Progenitor cell of endocrine pancreas (in vitro differentiated cells): ENCODE measurements around the gene MTUS2. TPM values are rescaled to one million over a fixed set of nuclear protein-coding genes. Genes with fewer than 3 reads are reported as not detected.
A peak's percentile ranks its signal among the peaks of the same experiment; 100 is the strongest.

Experiments used
- DNase-seq: peaks from one replicate; pipeline ENCODE4 v3.0.0; 2021; ENCODE audit warnings: low spot score; ENCODE audit not compliant: unreplicated experiment
- H3K27ac Mint-ChIP-seq: 2 replicates; pipeline ENCODE4 v1.8.0; 2021; ENCODE audit warnings: mild to moderate bottlenecking, moderate library complexity, mixed read lengths
- H3K27me3 Mint-ChIP-seq: 2 replicates; pipeline ENCODE4 v1.8.0; 2021; ENCODE audit warnings: mixed read lengths
- H3K36me3 Mint-ChIP-seq: 2 replicates; pipeline ENCODE4 v1.8.0; 2022; ENCODE audit warnings: mixed read lengths; ENCODE audit not compliant: insufficient read depth
- H3K4me1 Mint-ChIP-seq: 2 replicates; pipeline ENCODE4 v1.8.0; 2021; ENCODE audit warnings: low read depth, mixed read lengths
- H3K4me3 Mint-ChIP-seq: 2 replicates; pipeline ENCODE4 v1.8.0; 2021; ENCODE audit warnings: low read depth, mild to moderate bottlenecking, moderate library complexity, mixed read lengths
- H3K9me3 Mint-ChIP-seq: 2 replicates; pipeline ENCODE4 v1.8.0; 2021; ENCODE audit warnings: low read depth, mixed read lengths
- total RNA-seq: library from RNA; stranded (reverse); gene quantifications from 2 replicates; pipeline ENCODE4 v1.2.1, GENCODE V29; 2021
- TF ChIP-seq, protein P1 (sequence below): fragments of 200-600 bp; sonication (generic); IDR thresholded peaks from one replicate; pipeline ENCODE4 v1.5.0; 2021; ENCODE audit warnings: antibody characterized with exemption, mild to moderate bottlenecking; ENCODE audit not compliant: unreplicated experiment

The MTUS2 gene
- total RNA-seq, 1 donor from 2014 or later = 9.3 TPM

- Mint-ChIP-seq H3K9me3 (no peaks in the 10 kb centered on the region), H3K4me1 (peaks cover 6% of the 10 kb centered on the region), H3K36me3 (peaks cover 11% of the 10 kb centered on the region), H3K4me3 (no peak overlapping the region), H3K27me3 (no peaks in the 10 kb centered on the region), H3K27ac (peak overlapping the region; percentile 43)
- TF ChIP-seq, protein P1, sequence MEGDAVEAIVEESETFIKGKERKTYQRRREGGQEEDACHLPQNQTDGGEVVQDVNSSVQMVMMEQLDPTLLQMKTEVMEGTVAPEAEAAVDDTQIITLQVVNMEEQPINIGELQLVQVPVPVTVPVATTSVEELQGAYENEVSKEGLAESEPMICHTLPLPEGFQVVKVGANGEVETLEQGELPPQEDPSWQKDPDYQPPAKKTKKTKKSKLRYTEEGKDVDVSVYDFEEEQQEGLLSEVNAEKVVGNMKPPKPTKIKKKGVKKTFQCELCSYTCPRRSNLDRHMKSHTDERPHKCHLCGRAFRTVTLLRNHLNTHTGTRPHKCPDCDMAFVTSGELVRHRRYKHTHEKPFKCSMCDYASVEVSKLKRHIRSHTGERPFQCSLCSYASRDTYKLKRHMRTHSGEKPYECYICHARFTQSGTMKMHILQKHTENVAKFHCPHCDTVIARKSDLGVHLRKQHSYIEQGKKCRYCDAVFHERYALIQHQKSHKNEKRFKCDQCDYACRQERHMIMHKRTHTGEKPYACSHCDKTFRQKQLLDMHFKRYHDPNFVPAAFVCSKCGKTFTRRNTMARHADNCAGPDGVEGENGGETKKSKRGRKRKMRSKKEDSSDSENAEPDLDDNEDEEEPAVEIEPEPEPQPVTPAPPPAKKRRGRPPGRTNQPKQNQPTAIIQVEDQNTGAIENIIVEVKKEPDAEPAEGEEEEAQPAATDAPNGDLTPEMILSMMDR = no peak
- DNase-seq = no peak
Measured at GRCh38 chr13:29537736-29538651, 717.9 kb downstream of the MTUS2 start.

DNA sequence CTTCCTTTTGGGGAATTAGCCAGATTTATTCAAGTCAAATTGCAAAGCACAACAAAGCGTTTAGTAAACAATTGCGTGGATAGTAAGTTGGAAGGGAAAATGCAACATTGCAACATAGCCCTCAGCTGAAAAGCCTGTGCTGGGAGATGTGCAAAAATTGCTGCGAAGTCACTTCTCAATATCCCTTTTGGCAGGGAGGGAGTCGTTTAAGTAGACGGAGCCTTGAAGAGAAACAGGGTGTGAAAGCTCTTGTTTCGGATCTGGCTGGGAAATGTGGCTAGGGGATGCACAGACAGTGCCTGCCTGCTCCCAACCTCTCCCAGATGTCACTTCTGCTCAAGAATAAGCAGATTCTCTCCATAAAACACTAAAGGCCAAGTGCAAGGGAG, 718.5 kb downstream of the MTUS2 start:
- TF ChIP-seq, protein P1 = no peak
- Mint-ChIP-seq H3K4me3 (no peak overlapping the region), H3K27me3 (no peaks in the 10 kb centered on the region), H3K9me3 (no peaks in the 10 kb centered on the region), H3K36me3 (peaks cover 9% of the 10 kb centered on the region), H3K27ac (no peak overlapping the region), H3K4me1 (peaks cover 6% of the 10 kb centered on the region)
- DNase-seq = no peak

DNA sequence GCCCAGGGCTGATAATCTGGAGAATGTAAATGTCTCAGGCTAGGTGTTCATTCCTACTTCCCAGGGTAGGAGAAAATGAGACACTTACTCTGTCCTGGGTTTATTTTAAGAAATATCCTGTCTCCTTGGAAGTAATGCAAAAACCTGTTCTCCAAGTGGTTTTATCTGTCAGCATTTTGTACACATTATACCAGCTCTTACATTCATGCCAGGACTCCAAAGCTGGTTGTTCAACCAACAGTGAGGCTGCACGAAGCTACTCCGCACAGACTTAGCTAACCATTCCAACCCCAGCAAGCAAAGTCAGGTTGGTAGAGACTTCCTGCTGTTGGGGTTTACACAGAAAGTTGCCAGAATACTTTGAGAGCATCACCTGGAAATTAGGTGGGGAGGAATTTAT, 719.7 kb downstream of the MTUS2 start:
- peaks cover 9% of the 10 kb centered on the region for H3K36me3 Mint-ChIP-seq

DNA sequence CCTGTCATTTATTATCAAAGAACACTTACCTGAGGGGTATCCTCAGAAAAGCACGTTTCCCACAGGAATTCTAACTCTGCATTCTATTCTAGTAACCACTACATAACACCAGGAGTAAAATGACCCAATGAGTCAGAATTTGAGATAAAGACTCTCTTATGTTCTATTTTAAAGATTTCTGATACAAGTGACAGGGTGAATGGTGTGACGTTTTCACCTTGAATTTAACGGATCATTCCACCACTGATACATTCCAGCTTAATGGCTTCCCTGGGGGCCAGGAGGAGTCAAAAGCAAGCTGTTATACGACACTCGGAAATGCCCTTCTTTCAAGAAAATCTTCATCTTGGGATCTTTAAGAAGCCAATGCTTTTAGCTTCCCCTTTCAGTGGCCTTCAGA, 720.2 kb downstream of the MTUS2 start:
- H3K27me3 Mint-ChIP-seq = no peaks in the 10 kb centered on the region
- peaks cover 9% of the 10 kb centered on the region for H3K36me3 Mint-ChIP-seq
- no peak overlapping the region for H3K27ac Mint-ChIP-seq
- H3K4me3 Mint-ChIP-seq = no peak overlapping the region
- H3K9me3 Mint-ChIP-seq = no peaks in the 10 kb centered on the region
- TF ChIP-seq, protein P1 = no peak
- no peak for DNase-seq
- peaks cover 6% of the 10 kb centered on the region for H3K4me1 Mint-ChIP-seq

More for the DNA sequence above, 719.7 kb downstream of the MTUS2 start:
- H3K4me3 Mint-ChIP-seq = no peak overlapping the region
- H3K9me3 Mint-ChIP-seq = no peaks in the 10 kb centered on the region
- H3K27ac Mint-ChIP-seq = no peak overlapping the region
- H3K27me3 Mint-ChIP-seq = no peaks in the 10 kb centered on the region
- no peak for DNase-seq
- peaks cover 6% of the 10 kb centered on the region for H3K4me1 Mint-ChIP-seq
- TF ChIP-seq, protein P1 = no peak

GRCh38 chr13:29540799-29541198, 720.7 kb downstream of the MTUS2 start:
- H3K36me3 Mint-ChIP-seq = peaks cover 9% of the 10 kb centered on the region
- no peaks in the 10 kb centered on the region for H3K27me3 Mint-ChIP-seq
- DNase-seq = no peak
- H3K9me3 Mint-ChIP-seq = no peaks in the 10 kb centered on the region
- TF ChIP-seq, protein P1 = no peak
- peaks cover 6% of the 10 kb centered on the region for H3K4me1 Mint-ChIP-seq
- H3K27ac Mint-ChIP-seq = no peak overlapping the region
- H3K4me3 Mint-ChIP-seq = no peak overlapping the region
